AG09309 (cell line): ENCODE measurements around the gene CHAC1.

ENCODE experiments used
- DNase-seq: peaks from one replicate; pipeline ENCODE4 v3.0.0-alpha.2; 2010; ENCODE audit warnings: low read depth
- H3K4me3 ChIP-seq: 2 replicates; pipeline ENCODE4 v1.5.1; 2011; ENCODE audit warnings: mild to moderate bottlenecking, low read depth, low read length, moderate library complexity; ENCODE audit not compliant: control insufficient read depth
- TF ChIP-seq, protein P1 (sequence below): IDR thresholded peaks from 2 replicates; pipeline ENCODE4 v1.5.1; 2011; ENCODE audit warnings: mild to moderate bottlenecking, low read depth, low read length, inconsistent platforms; ENCODE audit not compliant: insufficient read depth, control insufficient read depth; ENCODE audit errors: missing control alignments

The CHAC1 gene

GRCh38 chr15:40922608-40923005 lies 30.7 kb upstream of the CHAC1 start:
- no peak overlapping the region for H3K4me3 ChIP-seq
- TF ChIP-seq, protein P1, sequence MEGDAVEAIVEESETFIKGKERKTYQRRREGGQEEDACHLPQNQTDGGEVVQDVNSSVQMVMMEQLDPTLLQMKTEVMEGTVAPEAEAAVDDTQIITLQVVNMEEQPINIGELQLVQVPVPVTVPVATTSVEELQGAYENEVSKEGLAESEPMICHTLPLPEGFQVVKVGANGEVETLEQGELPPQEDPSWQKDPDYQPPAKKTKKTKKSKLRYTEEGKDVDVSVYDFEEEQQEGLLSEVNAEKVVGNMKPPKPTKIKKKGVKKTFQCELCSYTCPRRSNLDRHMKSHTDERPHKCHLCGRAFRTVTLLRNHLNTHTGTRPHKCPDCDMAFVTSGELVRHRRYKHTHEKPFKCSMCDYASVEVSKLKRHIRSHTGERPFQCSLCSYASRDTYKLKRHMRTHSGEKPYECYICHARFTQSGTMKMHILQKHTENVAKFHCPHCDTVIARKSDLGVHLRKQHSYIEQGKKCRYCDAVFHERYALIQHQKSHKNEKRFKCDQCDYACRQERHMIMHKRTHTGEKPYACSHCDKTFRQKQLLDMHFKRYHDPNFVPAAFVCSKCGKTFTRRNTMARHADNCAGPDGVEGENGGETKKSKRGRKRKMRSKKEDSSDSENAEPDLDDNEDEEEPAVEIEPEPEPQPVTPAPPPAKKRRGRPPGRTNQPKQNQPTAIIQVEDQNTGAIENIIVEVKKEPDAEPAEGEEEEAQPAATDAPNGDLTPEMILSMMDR = no peak
- no peak for DNase-seq

GRCh38 chr15:40923551-40923950 lies 29.7 kb upstream of the CHAC1 start:
- DNase-seq = no peak

DNA sequence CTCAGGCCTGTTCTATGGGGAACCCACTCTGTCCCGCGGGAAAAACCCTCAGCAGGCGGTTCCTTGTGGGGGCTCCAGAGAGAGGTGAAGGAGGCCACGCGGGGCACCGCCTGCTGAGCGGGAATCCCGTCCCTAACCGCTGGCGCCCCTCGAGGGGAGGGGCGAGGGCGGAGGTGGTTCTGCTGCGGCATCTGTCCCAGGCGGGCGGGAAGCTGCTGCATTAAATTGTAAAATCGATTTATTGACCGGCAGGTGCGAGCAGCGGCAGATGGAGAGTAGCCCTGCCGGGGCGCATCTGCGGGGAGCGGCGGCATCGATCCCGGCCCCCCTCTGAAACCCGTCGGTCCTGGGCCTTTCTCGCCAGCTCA lies 27.8 kb upstream of the CHAC1 start:
- no peak overlapping the region for H3K4me3 ChIP-seq
- TF ChIP-seq, protein P1 = no peak
- no peak for DNase-seq

More at GRCh38 chr15:40923551-40923950, 29.7 kb upstream of the CHAC1 start:
- no peak overlapping the region for H3K4me3 ChIP-seq
- TF ChIP-seq, protein P1 = no peak

DNA sequence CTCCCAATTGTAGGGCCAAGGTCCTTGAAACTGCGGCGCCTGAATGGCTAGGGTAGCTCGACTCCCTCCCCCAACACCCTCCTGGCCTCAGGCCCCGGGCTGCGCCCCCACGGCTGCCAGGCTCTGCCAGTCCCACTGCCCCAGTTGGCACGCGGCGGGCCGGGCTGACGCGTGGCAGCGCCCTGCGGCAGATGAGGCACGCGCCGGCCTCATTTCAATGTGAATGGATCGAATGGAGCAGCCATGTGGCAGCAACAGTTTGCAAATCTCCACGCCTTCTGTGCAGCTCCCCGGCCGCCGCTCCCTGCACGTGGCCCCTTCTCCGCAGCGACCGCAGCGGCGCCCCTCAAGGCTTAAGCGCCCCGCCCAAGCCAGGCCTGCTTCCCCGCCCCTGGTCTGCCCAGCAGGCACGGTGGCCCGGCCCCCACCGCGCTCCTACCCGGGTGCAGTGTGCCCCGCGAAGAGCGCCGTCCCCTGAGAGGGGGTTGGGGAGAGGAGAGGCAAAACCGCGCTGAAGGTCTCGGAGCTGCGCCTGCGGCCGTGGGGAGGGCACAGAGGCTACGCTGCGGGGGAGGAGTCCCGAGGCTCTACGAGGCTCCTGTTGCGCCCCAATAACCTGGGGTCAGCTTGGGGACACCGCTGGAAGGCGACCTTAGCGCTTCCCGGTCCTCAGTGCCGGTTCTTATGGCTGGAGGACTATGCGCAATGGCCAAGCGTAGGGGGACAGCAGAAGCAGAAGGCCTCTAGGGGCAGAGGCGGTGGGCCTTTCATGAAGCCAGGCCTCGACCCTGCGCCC lies 27.2 kb upstream of the CHAC1 start:
- DNase-seq = no peak
- no peak overlapping the region; the same call in 1 of the 2 replicates for H3K4me3 ChIP-seq
- TF ChIP-seq, protein P1 = no peak

- no peak for DNase-seq
- TF ChIP-seq, protein P1 = no peak
- H3K4me3 ChIP-seq = no peak overlapping the region
Observed at GRCh38 chr15:40926659-40927494, 26.4 kb upstream of the CHAC1 start.

DNA sequence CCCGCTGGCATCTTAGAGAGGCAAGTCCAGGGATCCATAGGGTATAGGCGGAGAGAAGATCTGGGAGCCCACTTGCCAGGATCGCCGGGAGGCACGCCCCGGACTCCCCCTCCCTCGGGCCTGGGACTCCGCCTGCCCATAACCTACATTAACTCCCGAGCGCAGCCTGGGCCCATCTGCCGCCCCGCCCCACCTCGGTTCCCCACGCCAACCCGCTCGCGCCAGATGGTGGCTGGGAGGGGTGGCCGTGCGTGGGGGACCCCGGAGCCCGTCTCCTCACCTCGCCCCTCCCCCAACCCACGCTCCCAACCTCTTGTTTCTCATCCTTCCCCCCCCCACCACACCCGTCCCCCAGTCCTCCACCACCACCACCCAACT lies 25.8 kb upstream of the CHAC1 start:
- no peak for DNase-seq
- H3K4me3 ChIP-seq = peak overlapping the region; percentile 26
- TF ChIP-seq, protein P1 = no peak
